Pancreas (tissue), 10 donors: Measurements from ENCODE around the gene LRRC66. TPM values are rescaled to one million over a fixed set of nuclear protein-coding genes. Genes with fewer than 3 reads are reported as not detected.
A peak's percentile ranks its signal among the peaks of the same experiment; 100 is the strongest.

Source experiments
- ATAC-seq, 4 donors: fragments of 200-7000 bp; cut with Tn5 transposase; one replicate each; pipeline versions ENCODE4 v1.8.0 to v1.9.1; 2020; ENCODE audit warnings: mild to moderate bottlenecking in 4 of 4, moderate library complexity in 4 of 4
- DNase-seq, 6 donors: peaks; one replicate each; pipeline ENCODE4 v3.0.0-alpha.2; 2020
- FAIRE-seq: peaks from 2 replicates; lab custom pipeline; 2012; peaks lifted over from hg19 to GRCh38; lab: Jason Lieb, UNC
- H3K27ac ChIP-seq, 4 donors: fragments of 200-600 bp; sonication (generic); 1 replicate in 3 of 4; 2 replicates in 1 of 4; pipeline versions ENCODE4 v1.5.0 to v1.8.0; 2020
- H3K27me3 ChIP-seq, 4 donors: fragments of 200-600 bp; one replicate each; pipeline ENCODE4 v1.8.0; 2021
- H3K36me3 ChIP-seq, 3 donors: fragments of 200-600 bp; sonication (generic) in 1 of 3; one replicate each; pipeline versions ENCODE4 v1.5.0 to v1.8.0; 2020 to 2021
- H3K4me1 ChIP-seq, 3 donors: fragments of 200-600 bp; one replicate each; pipeline ENCODE4 v1.8.0; 2021
- H3K4me3 ChIP-seq, 4 donors: fragments of 200-600 bp; sonication (generic) in 2 of 4; one replicate each; pipeline versions ENCODE4 v1.5.0 to v1.8.0; 2020 to 2021
- H3K9me3 ChIP-seq, 4 donors: fragments of 200-600 bp; one replicate each; pipeline ENCODE4 v1.8.0; 2021
- CTCF ChIP-seq, 4 donors: fragments of 200-600 bp; sonication (generic) in 3 of 4; IDR thresholded peaks; one replicate each; pipeline versions ENCODE4 v1.5.0 to v1.8.0; 2021; ENCODE audit warnings: antibody characterized with exemption in 4 of 4
- WGBS, 2 donors: extraction: QIAGEN DNeasy Blood & Tissue Kit; methylation state at CpG; one replicate each; pipeline ENCODE4 v1.1.7; 2013; 5-methylcytosine and 5-hydroxymethylcytosine counted together
- intact Hi-C, 3 donors: fragments of 100-400 bp; cut with DNase I; formaldehyde crosslinking; loops; one replicate each; pipeline versions ENCODE4 v1.11.1 to v1.14.2; 2022
- polyA plus RNA-seq, 2 donors: library from polyadenylated mRNA; stranded (reverse); fragments of 200-250 nt; gene quantifications; one replicate each; pipeline ENCODE4 v1.2.3, GENCODE V29; 2013
- total RNA-seq, 6 donors: library from RNA; stranded (reverse); fragmentation: NEBNext Ultra II Directional in 4 of 6; extraction: Animal tissue kit (Norgen Biotek cat#: 25700) in 4 of 6; gene quantifications; one replicate each; pipeline versions ENCODE4 v1.2.1 to v1.2.4, GENCODE V29; 2021 to 2023
- donor health status: healthy with polysubstance abuse.
- donor health status: DM: no; HTN: no; CAD: no; lungs with moderate emphysema.
- donor health status: DM: no; HTN: no; CAD: no.
- donor health status: control.
- donor health status: control.
- donor health status: Bipolar disorder and iron deficiency.
- donor health status: DM: yes; HTN: yes; CAD: no.
- donor health status: DM: no; HTN: no; CAD: no.
- donor health status: DM: no; HTN: no; CAD: no.
- donor health status: DM: yes; HTN: yes; CAD: no.

Gene LRRC66
- total and polyA plus RNA-seq, 8 donors = 0.08 to 0.94 (median 0.16) TPM; not detected in 1

GRCh38 chr4:52036886-52037530, 16.8 kb upstream of the LRRC66 start:
- no peak overlapping the region for H3K27ac ChIP-seq
- FAIRE-seq (peak; percentile 59), DNase-seq (no peak), ATAC-seq (no peak)
- intact Hi-C loops = no loop called here
- no peaks in the 10 kb centered on the region for H3K36me3 ChIP-seq
- peak overlapping the region in 3 of 4 donors; percentile 54 to 79 (median 73) for H3K4me3 ChIP-seq
- WGBS, 2 donors = 36 to 39% methylated on average over 7 of the region's 7 CpGs
- no peaks in the 10 kb centered on the region for H3K9me3 ChIP-seq
- no peaks in the 10 kb centered on the region for H3K27me3 ChIP-seq
- no peak for TF ChIP-seq CTCF (IDR thresholded peaks at IDR 0.05)
- H3K4me1 ChIP-seq = peaks cover 0 to 4% (median 0%) of the 10 kb centered on the region in 3 donors

DNA sequence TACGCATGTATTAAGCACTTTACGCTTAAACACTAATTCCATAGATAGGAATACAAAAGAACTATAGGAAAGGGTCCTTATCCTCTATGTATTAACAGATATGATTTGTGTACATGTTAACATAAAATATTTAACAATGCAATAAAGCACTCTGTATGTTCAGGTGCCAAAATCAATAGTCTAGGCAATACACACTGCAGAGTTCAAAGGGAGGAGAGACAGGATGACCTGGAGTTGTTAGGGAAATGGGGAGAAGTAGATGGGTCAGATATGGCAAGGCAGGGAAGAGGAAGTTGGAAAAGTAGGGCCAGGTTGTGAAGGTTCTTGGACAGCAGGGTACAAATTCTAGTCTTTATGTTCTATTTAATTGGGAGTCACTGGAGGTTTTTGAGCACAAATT, 15.0 kb upstream of the LRRC66 start:
- FAIRE-seq (no peak), ATAC-seq (no peak), DNase-seq (no peak)
- Histone ChIP-seq H3K4me1 (peaks cover 0 to 4% (median 0%) of the 10 kb centered on the region in 3 donors), H3K27ac (no peak overlapping the region), H3K9me3 (no peaks in the 10 kb centered on the region), H3K4me3 (no peak overlapping the region), H3K27me3 (no peaks in the 10 kb centered on the region), H3K36me3 (no peaks in the 10 kb centered on the region)
- WGBS, 2 donors = 91 to 93% methylated on average over 2 of the region's 2 CpGs
- intact Hi-C loops = no loop called here
- no peak for TF ChIP-seq CTCF (IDR thresholded peaks at IDR 0.05)

DNA sequence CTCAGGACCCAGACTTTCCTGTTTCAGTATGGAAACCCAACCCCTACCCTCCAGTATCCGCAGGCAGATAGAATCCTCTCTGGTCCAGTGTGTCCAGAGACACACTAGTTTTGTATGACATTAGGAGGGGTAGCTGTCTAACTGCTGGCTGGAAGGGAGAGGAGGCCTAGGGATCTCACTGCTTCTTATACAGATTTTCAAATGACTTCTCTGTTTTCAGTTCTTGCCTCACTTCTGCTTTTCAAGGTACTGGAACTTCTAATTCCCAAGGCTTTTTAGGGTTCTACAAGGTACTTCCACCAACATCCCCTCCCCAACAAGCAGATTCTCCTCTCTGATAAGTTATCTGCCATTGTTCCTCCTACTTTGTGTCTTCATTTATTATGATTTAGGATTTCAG, 11.8 kb upstream of the LRRC66 start:
- no peaks in the 10 kb centered on the region for H3K36me3 ChIP-seq
- ATAC-seq (no peak), FAIRE-seq (no peak), DNase-seq (no peak)
- no peaks in the 10 kb centered on the region for H3K27me3 ChIP-seq
- no peak for TF ChIP-seq CTCF (IDR thresholded peaks at IDR 0.05)
- no peaks in the 10 kb centered on the region for H3K9me3 ChIP-seq
- no peaks in the 10 kb centered on the region for H3K4me1 ChIP-seq
- intact Hi-C loops = no loop called here
- 79 to 88% methylated on average over 1 of the region's 1 CpG for WGBS, 2 donors
- no peak overlapping the region for H3K27ac ChIP-seq
- no peak overlapping the region for H3K4me3 ChIP-seq

GRCh38 chr4:52028970-52029369, 8.8 kb upstream of the LRRC66 start:
- Histone ChIP-seq H3K9me3 (no peaks in the 10 kb centered on the region), H3K27ac (no peak overlapping the region), H3K4me3 (no peak overlapping the region), H3K27me3 (no peaks in the 10 kb centered on the region), H3K36me3 (peaks cover 0 to 3% (median 0%) of the 10 kb centered on the region in 3 donors), H3K4me1 (no peaks in the 10 kb centered on the region)
- FAIRE-seq = no peak
- no peak for ATAC-seq
- intact Hi-C loops = loop anchor here in 2 of 3 donors (10.0 kb wide), 2 partner anchors 134 to 144 kb away; no protein-coding TSS in a partner anchor
- no peak for TF ChIP-seq CTCF (IDR thresholded peaks at IDR 0.05)
- DNase-seq = no peak
- WGBS, 2 donors = 66 to 86% methylated on average over 1 of the region's 1 CpG

DNA sequence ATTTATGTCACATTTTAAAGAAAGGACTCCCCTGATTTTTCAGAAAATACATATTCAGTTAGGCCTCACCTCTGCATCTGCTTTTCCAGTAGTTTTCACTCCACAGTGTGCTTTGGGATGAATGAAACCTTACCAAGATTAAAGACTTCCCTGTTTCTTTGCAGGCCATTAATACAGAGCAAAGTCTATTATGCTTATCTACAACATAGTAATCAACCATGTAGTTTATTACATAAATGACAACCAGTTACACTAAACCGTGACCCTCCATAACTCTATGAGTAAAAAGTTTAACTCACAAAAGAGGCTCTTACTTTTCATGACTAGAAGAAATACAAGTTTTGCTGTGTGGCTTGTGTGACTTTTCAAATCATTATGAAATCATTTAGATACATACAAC, 2.3 kb downstream of the LRRC66 start:
- Histone ChIP-seq H3K27me3 (no peaks in the 10 kb centered on the region), H3K27ac (no peak overlapping the region), H3K4me1 (peaks cover 0 to 3% (median 0%) of the 10 kb centered on the region in 3 donors), H3K4me3 (no peak overlapping the region), H3K36me3 (peaks cover 0 to under 1% (median 0%) of the 10 kb centered on the region in 3 donors), H3K9me3 (no peaks in the 10 kb centered on the region)
- 5 to 14% methylated on average over 1 of the region's 1 CpG for whole genome bisulfite sequencing, 2 donors
- FAIRE-seq = no peak
- intact Hi-C loops = no loop called here
- TF ChIP-seq CTCF (IDR thresholded peaks at IDR 0.05) = no peak
- no peak for DNase-seq
- peak in 3 of 4 donors; percentile 43 to 77 (median 52) for ATAC-seq
